RWPE1 (cell line): ENCODE measurements around the gene GGPS1.
"Not testable (repeated sequence)": the region's sequence is repeated elsewhere in the genome, so short reads cannot be mapped to it uniquely, and the experiment has no call there.

Experiments
- CTCF ChIA-PET: fragments of 350-600 bp; sonication (Branson Sonifier 250); formaldehyde crosslinking; extraction: SDS; loops from one replicate; lab custom pipeline; 2021; lab: Yijun Ruan, JAX
- POLR2A ChIA-PET: fragments of 400-600 bp; formaldehyde crosslinking; extraction: SDS; loops from one replicate; lab custom pipeline; 2020; ENCODE audit warnings: antibody characterized with exemption; ENCODE audit not compliant: low non-redundant PET; lab: Yijun Ruan, JAX
- DNase-seq: peaks from one replicate; pipeline ENCODE4 v3.0.0; 2012; ENCODE audit warnings: low spot score
- H3K27ac ChIP-seq: fragments of 450-650 bp; 2 replicates; pipeline ENCODE4 v1.5.1; 2017
- CTCF ChIP-seq: fragments of 450-650 bp; conservative IDR thresholded peaks from 2 replicates; pipeline ENCODE4 v1.5.1; 2017; ENCODE audit warnings: low read depth, mild to moderate bottlenecking

The GGPS1 gene

GRCh38 chr1:235366286-235366685, 37.9 kb downstream of the GGPS1 start:
- POLR2A ChIA-PET, result no interaction called here
- CTCF ChIA-PET, result interaction anchor here (0.6 to 1.3 kb wide), 2 partner anchors 44 to 49 kb away, joined by 3 to 4 read pairs; no protein-coding TSS in a partner anchor

GRCh38 chr1:235367000-235367908, 38.9 kb downstream of the GGPS1 start, which contains the start of gene TBCE:
Gene TBCE (plus strand): TSS chr1:235367427. CDS start chr1:235380050, 12,623 bp downstream.
- POLR2A ChIA-PET, result interaction anchor here (0.6 to 0.9 kb wide), 3 partner anchors 24 to 48 kb away, joined by 3 to 5 read pairs (median 3); no protein-coding TSS in a partner anchor
- CTCF ChIA-PET, result interaction anchor here (0.5 to 1.0 kb wide), 4 partner anchors 30 to 604 kb away, joined by 3 to 4 read pairs (median 4); no protein-coding TSS in a partner anchor
- H3K27ac ChIP-seq, result peak within 1 kb of the TSS; percentile 92
- DNase-seq, result peak; percentile 95
- no peak; the same call in 1 of the 2 replicates for TF ChIP-seq CTCF

More at GRCh38 chr1:235366286-235366685, 37.9 kb downstream of the GGPS1 start:
- H3K27ac ChIP-seq, result no peak overlapping the region
- no peak for TF ChIP-seq CTCF
- DNase-seq, result no peak

GRCh38 chr1:235368428-235368827, 40.1 kb downstream of the GGPS1 start:
- H3K27ac ChIP-seq, result peak overlapping the region; percentile 92
- no peak for DNase-seq
- CTCF ChIA-PET, result no interaction called here

GRCh38 chr1:235369802-235370201, 41.4 kb downstream of the GGPS1 start:
- no peak for TF ChIP-seq CTCF
- 0 out of 2 replicates have a peak overlapping the region, but pooled peaks have one; percentile 24 for H3K27ac ChIP-seq
- POLR2A ChIA-PET, result no interaction called here
- DNase-seq, result no peak
- CTCF ChIA-PET, result no interaction called here

More at GRCh38 chr1:235368428-235368827, 40.1 kb downstream of the GGPS1 start:
- POLR2A ChIA-PET, result no interaction called here
- TF ChIP-seq CTCF, result no peak

- DNase-seq, result no peak
- TF ChIP-seq CTCF, result no peak
- H3K27ac ChIP-seq, result no peak overlapping the region
- ChIA-PET POLR2A (no interaction called here), CTCF (no interaction called here)
These were observed 47.7 kb downstream of the GGPS1 start for GRCh38 chr1:235375919-235376605.

GRCh38 chr1:235378134-235378735, 49.9 kb downstream of the GGPS1 start:
- POLR2A ChIA-PET, CTCF ChIA-PET, DNase-seq: not testable (repeated sequence)
- H3K27ac ChIP-seq, result peak overlapping the region; percentile 26

- CTCF ChIA-PET, POLR2A ChIA-PET, H3K27ac ChIP-seq, DNase-seq: not testable (repeated sequence)
These were observed 53.8 kb downstream of the GGPS1 start for GRCh38 chr1:235381955-235382739.

- POLR2A ChIA-PET, H3K27ac ChIP-seq, DNase-seq, CTCF ChIA-PET: not testable (repeated sequence)
These were observed 57.3 kb downstream of the GGPS1 start for GRCh38 chr1:235385633-235386032.
